ENCODE results near the gene IMMP2L. TPM values are rescaled to one million over a fixed set of nuclear protein-coding genes. Genes with fewer than 3 reads are reported as not detected.

The IMMP2L gene
- polyA plus RNA-seq, 4 donors, result 10.5 to 20.1 (median 14.1) TPM

DNA sequence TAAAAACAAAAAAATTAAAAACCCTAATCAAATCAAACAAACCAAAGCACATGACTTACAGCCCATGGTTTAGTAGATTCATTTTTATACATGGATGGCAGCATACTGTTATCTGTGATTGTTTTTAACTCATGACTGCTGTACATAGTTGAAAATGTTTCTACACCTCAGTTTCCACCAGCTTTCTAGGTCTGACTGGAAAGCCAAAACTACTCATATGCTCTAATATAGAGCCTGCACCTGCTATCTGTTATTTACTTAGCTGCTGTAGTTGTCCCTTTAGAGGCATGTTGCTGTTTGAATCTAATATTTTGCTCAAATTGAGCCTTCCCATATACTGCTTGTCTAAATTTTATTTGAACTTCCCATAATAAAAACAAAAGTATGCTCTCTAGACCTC is 761.3 kb downstream of the IMMP2L start:
- no peak for FAIRE-seq

DNA sequence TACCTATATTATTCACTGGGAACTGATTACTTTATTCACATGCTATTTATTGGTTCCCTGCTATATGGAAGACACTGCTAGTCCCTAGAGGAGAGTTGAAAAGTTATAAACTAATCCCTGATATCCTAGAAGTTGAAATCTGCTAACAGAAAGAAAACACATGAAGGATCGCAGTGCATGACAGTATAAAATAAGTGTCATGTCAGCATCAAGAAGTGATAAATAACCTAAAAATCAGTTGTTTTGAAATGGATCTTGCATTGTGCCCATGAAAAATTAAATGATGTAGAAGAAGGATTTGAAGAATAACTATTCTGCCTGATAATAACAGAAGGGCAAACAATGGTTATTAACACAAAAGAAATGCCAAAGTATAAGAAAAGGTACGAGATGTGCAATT is 764.6 kb downstream of the IMMP2L start:
- Histone ChIP-seq H3K9me3 (ENCODE audit: control insufficient read depth in 2 of 2, insufficient read depth in 1 of 2, low read depth in 1 of 2, low read length in 1 of 2) (no peaks in the 10 kb centered on the region), H3K4me1 (ENCODE audit: control insufficient read depth in 3 of 3, insufficient read depth in 2 of 3, low read depth in 1 of 3, low read length in 2 of 3) (no peaks in the 10 kb centered on the region), H3K27me3 (ENCODE audit: control insufficient read depth in 3 of 3, insufficient read depth in 3 of 3, low read length in 3 of 3) (no peaks in the 10 kb centered on the region), H3K27ac (ENCODE audit: low read depth in 1 of 3, low read length in 2 of 3) (no peak overlapping the region), H3K4me3 (ENCODE audit: low read depth in 1 of 3, low read length in 3 of 3) (no peak overlapping the region), H3K36me3 (ENCODE audit: control insufficient read depth in 3 of 3, insufficient read depth in 2 of 3, low read depth in 1 of 3, low read length in 3 of 3) (no peaks in the 10 kb centered on the region)
- FAIRE-seq (no peak), DNase-seq (no peak)
- whole genome bisulfite sequencing, 3 donors, result 91 to 93% (median 91%) methylated on average over 2 of the region's 2 CpGs

More for the DNA sequence above, 761.3 kb downstream of the IMMP2L start:
- DNase-seq, result no peak
- Histone ChIP-seq H3K36me3 (ENCODE audit: control insufficient read depth in 3 of 3, insufficient read depth in 2 of 3, low read depth in 1 of 3, low read length in 3 of 3) (no peaks in the 10 kb centered on the region), H3K4me3 (ENCODE audit: low read depth in 1 of 3, low read length in 3 of 3) (no peak overlapping the region), H3K9me3 (ENCODE audit: control insufficient read depth in 2 of 2, insufficient read depth in 1 of 2, low read depth in 1 of 2, low read length in 1 of 2) (no peaks in the 10 kb centered on the region), H3K27me3 (ENCODE audit: control insufficient read depth in 3 of 3, insufficient read depth in 3 of 3, low read length in 3 of 3) (no peaks in the 10 kb centered on the region), H3K4me1 (ENCODE audit: control insufficient read depth in 3 of 3, insufficient read depth in 2 of 3, low read depth in 1 of 3, low read length in 2 of 3) (no peaks in the 10 kb centered on the region), H3K27ac (ENCODE audit: low read depth in 1 of 3, low read length in 2 of 3) (no peak overlapping the region)

DNA sequence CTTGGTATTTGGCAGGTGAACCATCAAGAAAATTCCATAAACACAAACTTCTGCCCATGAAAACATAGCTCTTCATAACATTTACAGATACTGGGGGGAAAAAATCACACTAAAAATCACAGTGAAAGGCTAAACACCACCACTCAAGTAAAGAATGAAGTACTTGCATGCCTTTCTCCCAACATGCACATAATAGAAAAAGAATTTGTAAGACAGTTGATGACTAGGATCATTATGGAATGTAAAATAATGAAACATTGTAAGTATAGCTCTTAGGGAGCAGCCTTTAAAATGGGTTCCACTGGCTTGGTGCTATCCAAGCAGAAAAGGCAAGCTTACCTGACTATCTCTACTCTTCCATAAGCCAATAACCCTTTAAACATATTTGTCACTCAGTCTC is 771.3 kb downstream of the IMMP2L start:
- Histone ChIP-seq H3K9me3 (ENCODE audit: control insufficient read depth in 2 of 2, insufficient read depth in 1 of 2, low read depth in 1 of 2, low read length in 1 of 2) (no peaks in the 10 kb centered on the region), H3K27ac (ENCODE audit: low read depth in 1 of 3, low read length in 2 of 3) (no peak overlapping the region), H3K4me3 (ENCODE audit: low read depth in 1 of 3, low read length in 3 of 3) (no peak overlapping the region), H3K4me1 (ENCODE audit: control insufficient read depth in 3 of 3, insufficient read depth in 2 of 3, low read depth in 1 of 3, low read length in 2 of 3) (no peaks in the 10 kb centered on the region), H3K36me3 (ENCODE audit: control insufficient read depth in 3 of 3, insufficient read depth in 2 of 3, low read depth in 1 of 3, low read length in 3 of 3) (no peaks in the 10 kb centered on the region), H3K27me3 (ENCODE audit: control insufficient read depth in 3 of 3, insufficient read depth in 3 of 3, low read length in 3 of 3) (no peaks in the 10 kb centered on the region)
- no peak for FAIRE-seq
- no peak for DNase-seq

GRCh38 chr7:110786328-110786965 is 775.8 kb downstream of the IMMP2L start:
- no peaks in the 10 kb centered on the region for H3K9me3 ChIP-seq (ENCODE audit: control insufficient read depth in 2 of 2, insufficient read depth in 1 of 2, low read depth in 1 of 2, low read length in 1 of 2)
- 68 to 85% (median 82%) methylated on average over 3 of the region's 3 CpGs for WGBS, 3 donors
- FAIRE-seq (no peak), DNase-seq (no peak)
- H3K36me3 ChIP-seq (ENCODE audit: control insufficient read depth in 3 of 3, insufficient read depth in 2 of 3, low read depth in 1 of 3, low read length in 3 of 3), result no peaks in the 10 kb centered on the region
- no peak overlapping the region for H3K27ac ChIP-seq (ENCODE audit: low read depth in 1 of 3, low read length in 2 of 3)
- H3K4me1 ChIP-seq (ENCODE audit: control insufficient read depth in 3 of 3, insufficient read depth in 2 of 3, low read depth in 1 of 3, low read length in 2 of 3), result no peaks in the 10 kb centered on the region
- H3K4me3 ChIP-seq (ENCODE audit: low read depth in 1 of 3, low read length in 3 of 3), result no peak overlapping the region
- no peaks in the 10 kb centered on the region for H3K27me3 ChIP-seq (ENCODE audit: control insufficient read depth in 3 of 3, insufficient read depth in 3 of 3, low read length in 3 of 3)

DNA sequence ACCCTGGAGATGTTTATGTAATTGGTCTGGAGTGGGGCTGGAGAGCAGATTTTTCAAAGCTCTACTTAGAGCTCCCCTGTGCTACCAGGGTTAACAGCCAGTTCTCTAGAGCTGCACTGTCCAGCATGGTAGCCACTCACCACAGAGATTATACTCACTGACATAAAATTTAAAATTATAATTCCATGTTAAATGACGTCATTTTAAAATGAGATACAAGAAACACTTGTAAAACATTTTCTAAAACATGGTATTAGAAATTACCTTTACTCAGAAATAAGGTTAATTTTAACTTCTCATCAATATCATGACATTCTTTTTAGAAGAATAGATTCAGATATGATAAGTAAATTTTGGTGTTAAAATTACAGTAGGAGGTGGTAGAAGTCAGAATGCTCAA is 777.5 kb downstream of the IMMP2L start:
- Histone ChIP-seq H3K27me3 (ENCODE audit: control insufficient read depth in 3 of 3, insufficient read depth in 3 of 3, low read length in 3 of 3) (no peaks in the 10 kb centered on the region), H3K27ac (ENCODE audit: low read depth in 1 of 3, low read length in 2 of 3) (no peak overlapping the region), H3K36me3 (ENCODE audit: control insufficient read depth in 3 of 3, insufficient read depth in 2 of 3, low read depth in 1 of 3, low read length in 3 of 3) (no peaks in the 10 kb centered on the region), H3K4me1 (ENCODE audit: control insufficient read depth in 3 of 3, insufficient read depth in 2 of 3, low read depth in 1 of 3, low read length in 2 of 3) (no peaks in the 10 kb centered on the region), H3K4me3 (ENCODE audit: low read depth in 1 of 3, low read length in 3 of 3) (no peak overlapping the region), H3K9me3 (ENCODE audit: control insufficient read depth in 2 of 2, insufficient read depth in 1 of 2, low read depth in 1 of 2, low read length in 1 of 2) (no peaks in the 10 kb centered on the region)
- no peak for DNase-seq
- WGBS, 3 donors, result 84 to 87% (median 86%) methylated on average over 1 of the region's 1 CpG
- no peak for FAIRE-seq

DNA sequence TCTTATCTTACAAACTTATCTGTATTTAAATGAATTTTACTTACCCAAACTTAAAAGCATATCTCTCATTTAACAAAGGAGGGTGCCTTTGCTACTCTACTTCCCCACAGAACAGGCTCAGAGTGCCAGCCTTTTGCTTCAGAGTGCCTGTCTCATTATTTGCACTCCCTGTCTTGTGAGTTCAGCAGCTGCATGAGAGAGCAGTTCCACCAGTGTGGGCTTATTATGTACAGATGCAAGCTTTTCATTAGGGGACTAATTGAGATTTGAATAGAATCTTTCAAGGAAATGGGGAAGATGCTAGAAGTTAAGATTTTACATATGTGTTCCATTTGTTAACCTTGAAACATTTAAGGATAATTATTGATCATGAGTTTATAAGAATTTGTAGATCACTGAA is 781.6 kb downstream of the IMMP2L start:
- Histone ChIP-seq H3K27me3 (ENCODE audit: control insufficient read depth in 3 of 3, insufficient read depth in 3 of 3, low read length in 3 of 3) (no peaks in the 10 kb centered on the region), H3K4me3 (ENCODE audit: low read depth in 1 of 3, low read length in 3 of 3) (no peak overlapping the region), H3K9me3 (ENCODE audit: control insufficient read depth in 2 of 2, insufficient read depth in 1 of 2, low read depth in 1 of 2, low read length in 1 of 2) (no peaks in the 10 kb centered on the region), H3K4me1 (ENCODE audit: control insufficient read depth in 3 of 3, insufficient read depth in 2 of 3, low read depth in 1 of 3, low read length in 2 of 3) (no peaks in the 10 kb centered on the region), H3K27ac (ENCODE audit: low read depth in 1 of 3, low read length in 2 of 3) (no peak overlapping the region), H3K36me3 (ENCODE audit: control insufficient read depth in 3 of 3, insufficient read depth in 2 of 3, low read depth in 1 of 3, low read length in 3 of 3) (no peaks in the 10 kb centered on the region)
- DNase-seq, result no peak
- no peak for FAIRE-seq

DNA sequence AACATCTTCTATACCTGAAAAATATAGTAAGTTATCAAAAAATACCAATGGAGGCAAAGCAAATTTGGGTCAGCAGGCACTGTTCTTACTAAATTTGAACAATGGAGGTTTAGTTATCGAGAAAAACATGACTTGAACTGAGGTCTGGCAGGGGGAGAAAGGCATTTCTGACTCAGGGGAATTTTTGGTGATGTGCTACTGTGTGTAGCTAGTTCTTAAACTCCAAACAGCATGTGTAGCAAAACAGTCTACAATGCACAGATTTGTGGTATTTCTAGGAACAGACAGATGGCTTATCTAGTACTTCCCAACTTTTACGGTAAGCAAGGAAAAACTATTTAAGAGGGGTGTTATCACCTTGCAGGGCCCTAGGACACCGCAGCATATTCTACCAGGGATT is 783.0 kb downstream of the IMMP2L start:
- no peaks in the 10 kb centered on the region for H3K4me1 ChIP-seq (ENCODE audit: control insufficient read depth in 3 of 3, insufficient read depth in 2 of 3, low read depth in 1 of 3, low read length in 2 of 3)
- H3K4me3 ChIP-seq (ENCODE audit: low read depth in 1 of 3, low read length in 3 of 3), result no peak overlapping the region
- no peak overlapping the region for H3K27ac ChIP-seq (ENCODE audit: low read depth in 1 of 3, low read length in 2 of 3)
- no peaks in the 10 kb centered on the region for H3K36me3 ChIP-seq (ENCODE audit: control insufficient read depth in 3 of 3, insufficient read depth in 2 of 3, low read depth in 1 of 3, low read length in 3 of 3)
- 75 to 83% (median 77%) methylated on average over 3 of the region's 3 CpGs for WGBS, 3 donors
- DNase-seq, result no peak
- no peaks in the 10 kb centered on the region for H3K9me3 ChIP-seq (ENCODE audit: control insufficient read depth in 2 of 2, insufficient read depth in 1 of 2, low read depth in 1 of 2, low read length in 1 of 2)
- no peaks in the 10 kb centered on the region for H3K27me3 ChIP-seq (ENCODE audit: control insufficient read depth in 3 of 3, insufficient read depth in 3 of 3, low read length in 3 of 3)
- no peak for FAIRE-seq

DNA sequence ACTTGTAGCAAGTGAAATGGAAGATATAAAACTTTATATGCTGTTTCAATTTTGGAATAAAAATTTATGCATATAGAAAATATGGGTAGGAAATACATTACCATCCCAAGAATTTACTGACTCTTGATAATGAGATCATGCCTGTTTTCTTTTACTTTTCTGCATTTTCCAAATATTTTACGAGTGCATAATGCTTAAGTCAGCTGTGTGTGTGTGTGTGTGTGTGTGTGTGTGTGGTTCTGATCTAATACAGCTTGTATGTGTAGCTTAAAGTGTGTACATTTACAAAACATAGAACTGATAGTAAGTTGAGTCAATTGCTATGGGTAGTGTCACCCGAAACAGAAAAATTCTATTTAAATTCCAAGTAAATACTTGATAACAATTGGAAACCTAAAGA is 787.2 kb downstream of the IMMP2L start:
- H3K27me3 ChIP-seq (ENCODE audit: control insufficient read depth in 3 of 3, insufficient read depth in 3 of 3, low read length in 3 of 3), result no peaks in the 10 kb centered on the region
- FAIRE-seq, result no peak
- WGBS, 3 donors, result 90 to 94% (median 93%) methylated on average over 2 of the region's 2 CpGs
- DNase-seq, result no peak
- H3K4me3 ChIP-seq (ENCODE audit: low read depth in 1 of 3, low read length in 3 of 3), result no peak overlapping the region
- peaks cover 0 to 1% of the 10 kb centered on the region in 2 donors for H3K9me3 ChIP-seq (ENCODE audit: control insufficient read depth in 2 of 2, insufficient read depth in 1 of 2, low read depth in 1 of 2, low read length in 1 of 2)
- H3K36me3 ChIP-seq (ENCODE audit: control insufficient read depth in 3 of 3, insufficient read depth in 2 of 3, low read depth in 1 of 3, low read length in 3 of 3), result no peaks in the 10 kb centered on the region
- H3K4me1 ChIP-seq (ENCODE audit: control insufficient read depth in 3 of 3, insufficient read depth in 2 of 3, low read depth in 1 of 3, low read length in 2 of 3), result no peaks in the 10 kb centered on the region
- H3K27ac ChIP-seq (ENCODE audit: low read depth in 1 of 3, low read length in 2 of 3), result no peak overlapping the region

DNA sequence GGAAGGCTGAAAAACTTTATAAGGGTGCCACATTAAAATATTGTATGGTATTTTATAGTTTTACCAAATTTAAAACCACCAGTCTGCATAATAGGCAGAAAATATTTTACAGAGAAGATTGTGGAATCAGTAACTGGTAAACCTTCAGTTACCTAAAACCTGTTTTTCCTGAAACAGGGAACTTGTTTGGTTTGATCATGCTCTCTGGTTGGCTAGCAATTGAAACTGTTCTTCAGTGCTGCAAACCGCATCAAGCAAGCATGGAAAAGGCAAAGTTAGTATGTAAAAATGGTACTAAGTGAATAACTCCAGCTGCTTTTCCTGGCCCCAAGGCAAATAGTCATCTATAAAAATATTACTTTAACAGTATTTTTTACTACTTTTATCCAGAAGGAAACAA is 788.2 kb downstream of the IMMP2L start:
- DNase-seq (no peak), FAIRE-seq (no peak)
- Histone ChIP-seq H3K27ac (ENCODE audit: low read depth in 1 of 3, low read length in 2 of 3) (no peak overlapping the region), H3K36me3 (ENCODE audit: control insufficient read depth in 3 of 3, insufficient read depth in 2 of 3, low read depth in 1 of 3, low read length in 3 of 3) (no peaks in the 10 kb centered on the region), H3K4me3 (ENCODE audit: low read depth in 1 of 3, low read length in 3 of 3) (no peak overlapping the region), H3K4me1 (ENCODE audit: control insufficient read depth in 3 of 3, insufficient read depth in 2 of 3, low read depth in 1 of 3, low read length in 2 of 3) (no peaks in the 10 kb centered on the region), H3K9me3 (ENCODE audit: control insufficient read depth in 2 of 2, insufficient read depth in 1 of 2, low read depth in 1 of 2, low read length in 1 of 2) (peaks cover 0 to 1% of the 10 kb centered on the region in 2 donors), H3K27me3 (ENCODE audit: control insufficient read depth in 3 of 3, insufficient read depth in 3 of 3, low read length in 3 of 3) (no peaks in the 10 kb centered on the region)
- WGBS, 3 donors, result 80 to 86% (median 83%) methylated on average over 1 of the region's 1 CpG

Measured in small intestine (tissue), 7 donors.